Suprapubic skin (tissue), 3 donors: Measurements from ENCODE around the gene HPSE2.

ENCODE experiments used
- CTCF ChIP-seq, 2 donors: fragments of 200-600 bp in 1 of 2; fragments of 450-650 bp in 1 of 2; sonication (generic) in 1 of 2; IDR thresholded peaks; one replicate each; pipeline ENCODE4 v1.5.1; 2016 to 2019; ENCODE audit warnings: antibody characterized with exemption in 2 of 2, mild to moderate bottlenecking in 1 of 2, moderate library complexity in 1 of 2
- POLR2AphosphoS5 ChIP-seq, 3 donors: sonication (generic); formaldehyde crosslinking; IDR thresholded peaks; one replicate each; pipeline ENCODE4 v1.6.1; 2017; ENCODE audit warnings: antibody characterized with exemption in 3 of 3

- TF ChIP-seq CTCF (IDR thresholded peaks at IDR 0.05): no peak
- no peak for TF ChIP-seq POLR2AphosphoS5 (IDR thresholded peaks at IDR 0.05)
Measured at GRCh38 chr10:98855403-98856189, 380.1 kb downstream of the HPSE2 start.
